HG03196 (cell line): ENCODE results near the gene SERPINA12.

Experiments used
- ATAC-seq: cut with Tn5 transposase; IDR thresholded peaks from one replicate; pipeline ENCODE4 v1.9.1; 2021; ENCODE audit not compliant: unreplicated experiment

SERPINA12 gene

DNA sequence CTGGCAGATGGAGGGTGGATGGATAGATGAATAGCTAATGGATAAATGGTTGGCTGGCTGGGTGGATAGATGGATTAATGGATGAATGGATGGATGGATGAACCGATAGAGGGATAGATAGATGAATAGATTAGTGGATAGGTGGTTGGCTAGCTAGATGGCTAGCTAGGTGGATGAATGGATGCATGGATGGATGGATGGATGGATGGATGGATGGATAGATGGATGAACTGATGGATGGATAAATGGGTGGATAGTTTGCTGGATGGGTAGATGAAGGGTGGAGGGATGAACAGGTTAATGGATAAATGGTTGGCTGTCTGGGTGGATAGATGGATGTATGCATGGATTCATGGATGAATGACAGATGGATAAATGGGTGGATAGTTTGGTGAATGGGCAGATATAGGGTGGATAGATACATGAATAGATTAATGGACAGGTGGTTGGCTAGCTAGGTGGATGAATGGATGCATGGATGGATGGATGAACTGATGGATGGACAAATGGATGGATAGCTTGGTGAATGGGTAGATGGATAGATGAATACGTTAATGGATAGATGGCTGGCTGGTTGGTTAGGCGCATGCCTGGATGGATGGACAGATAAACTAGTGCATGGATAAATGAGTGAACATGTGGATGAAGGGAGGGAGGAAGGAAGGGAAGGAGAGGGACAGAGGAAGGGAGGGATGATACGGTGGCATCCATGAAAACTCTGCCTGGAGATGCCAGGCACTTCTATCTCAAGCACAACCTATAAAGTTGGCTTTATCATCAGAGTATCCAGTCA, 41.3 kb downstream of the SERPINA12 start:
- no peak for ATAC-seq

- no peak for ATAC-seq
Observed at GRCh38 chr14:94466706-94467370, 42.4 kb downstream of the SERPINA12 start.

GRCh38 chr14:94465042-94465441, 44.2 kb downstream of the SERPINA12 start:
- no peak for ATAC-seq

DNA sequence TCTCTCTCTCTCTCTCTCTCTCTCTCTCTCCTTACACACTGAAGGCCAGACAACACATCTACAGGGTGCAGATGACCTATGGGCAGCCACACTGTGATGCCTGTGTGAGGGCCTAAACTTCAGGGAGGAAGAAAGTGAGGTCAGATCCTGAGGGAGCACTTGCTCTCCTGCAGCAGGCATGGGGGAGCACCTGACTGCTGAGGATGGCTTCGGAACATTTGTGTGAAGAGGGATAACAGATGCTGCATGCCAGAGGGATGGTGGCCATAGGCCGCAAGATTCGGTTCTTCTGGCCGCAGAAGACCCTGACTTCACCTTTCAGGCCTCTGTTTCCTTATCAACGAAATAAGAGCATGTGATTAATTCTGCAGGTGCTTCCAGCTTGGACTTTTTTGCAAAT, 45.0 kb downstream of the SERPINA12 start:
- ATAC-seq: no peak

- ATAC-seq: no peak
Observed at GRCh38 chr14:94462763-94463572, 46.3 kb downstream of the SERPINA12 start.

- ATAC-seq: no peak
Observed at GRCh38 chr14:94462219-94462551, 47.1 kb downstream of the SERPINA12 start.

DNA sequence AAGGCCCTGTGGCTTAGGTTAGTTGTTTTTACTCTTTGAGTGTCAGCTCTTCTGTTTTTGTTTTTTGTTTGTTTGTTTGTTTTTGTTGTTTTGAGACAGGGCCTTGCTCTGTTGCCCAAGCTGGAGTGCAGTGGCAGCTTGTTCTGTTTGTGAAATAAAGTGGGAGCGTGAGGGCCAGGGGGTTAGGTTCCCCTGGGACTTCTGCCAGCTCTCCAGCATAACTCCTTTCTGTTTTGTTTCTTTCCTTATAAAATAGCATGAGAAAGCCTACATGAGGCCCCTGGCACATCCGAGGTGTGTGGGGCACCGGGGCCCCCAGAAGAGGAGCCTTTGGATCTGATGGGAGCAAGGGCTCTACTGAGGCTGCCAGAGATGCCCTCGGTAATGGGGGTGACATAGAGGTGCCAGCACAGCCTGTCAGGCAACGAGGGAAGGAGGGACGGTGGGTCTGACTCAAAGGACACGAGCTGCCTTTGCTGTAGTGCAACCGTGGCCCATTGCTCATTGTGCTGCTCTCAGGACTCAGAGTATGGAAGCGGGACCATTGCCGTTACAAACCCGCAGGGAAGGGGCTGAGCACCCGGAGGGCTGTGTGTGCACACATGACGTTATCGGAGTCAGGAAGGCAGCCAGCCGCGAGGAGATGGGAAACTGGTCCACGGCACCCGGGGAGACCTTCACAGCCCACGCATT, 47.6 kb downstream of the SERPINA12 start:
- no peak for ATAC-seq

DNA sequence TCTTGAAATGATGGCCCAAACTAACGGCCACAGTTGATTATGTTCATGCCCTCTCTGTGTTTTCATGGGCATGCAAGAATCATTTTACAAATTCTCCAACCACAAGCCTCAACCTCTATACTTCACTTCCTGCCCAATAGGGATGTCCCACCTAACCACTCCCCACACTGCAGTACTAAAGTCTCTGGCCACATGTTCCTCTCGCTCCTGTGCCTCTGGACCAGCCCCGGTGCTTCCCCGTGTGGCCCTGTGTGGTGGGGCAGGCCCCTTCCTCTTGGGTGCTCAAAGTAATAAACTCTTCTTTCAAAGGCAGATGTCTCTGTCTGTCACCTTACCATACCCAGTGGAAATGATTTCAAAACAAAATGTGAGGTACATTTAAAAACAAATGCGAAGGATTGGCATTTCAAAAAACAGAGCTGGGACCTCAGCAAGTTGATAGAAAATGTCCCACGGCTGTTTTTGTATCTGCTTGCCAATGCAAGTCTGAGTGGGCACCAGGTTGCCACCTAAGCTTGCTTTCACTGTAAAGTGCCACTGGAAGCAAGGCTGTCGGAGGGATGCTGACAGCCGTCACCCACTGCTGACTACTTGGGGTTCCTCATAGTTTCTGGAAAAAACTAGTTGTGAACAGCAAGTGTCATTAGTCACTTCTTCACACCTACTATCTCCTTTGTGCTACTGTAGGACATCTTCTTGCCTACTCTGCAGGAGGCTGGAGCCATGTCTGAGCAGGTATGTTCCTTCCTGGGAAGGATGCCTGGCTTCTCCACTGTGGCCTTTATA, 48.4 kb downstream of the SERPINA12 start:
- no peak for ATAC-seq

GRCh38 chr14:94458558-94459205, 50.6 kb downstream of the SERPINA12 start:
- ATAC-seq: no peak

- no peak for ATAC-seq
Observed at GRCh38 chr14:94458096-94458495, 51.2 kb downstream of the SERPINA12 start.

DNA sequence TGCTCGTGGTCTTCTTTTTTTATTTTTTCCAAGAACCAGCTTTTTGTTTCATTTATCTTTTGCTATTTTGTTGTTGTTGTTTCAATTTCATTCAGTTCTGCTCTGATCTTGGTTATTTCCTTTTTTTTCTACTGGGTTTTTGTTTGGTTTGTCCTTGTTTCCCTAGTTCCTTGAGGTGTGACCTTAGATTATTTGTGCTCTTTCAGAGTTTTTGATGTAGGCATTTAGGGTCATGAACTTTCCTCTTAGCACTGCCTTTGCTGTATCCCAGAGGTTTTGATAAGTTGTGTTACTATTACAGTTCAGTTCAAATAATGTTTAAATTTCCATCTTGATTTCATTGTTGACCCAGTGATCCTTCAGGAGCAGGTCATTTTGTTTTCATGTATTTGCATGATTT, 53.3 kb downstream of the SERPINA12 start:
- ATAC-seq: no peak

DNA sequence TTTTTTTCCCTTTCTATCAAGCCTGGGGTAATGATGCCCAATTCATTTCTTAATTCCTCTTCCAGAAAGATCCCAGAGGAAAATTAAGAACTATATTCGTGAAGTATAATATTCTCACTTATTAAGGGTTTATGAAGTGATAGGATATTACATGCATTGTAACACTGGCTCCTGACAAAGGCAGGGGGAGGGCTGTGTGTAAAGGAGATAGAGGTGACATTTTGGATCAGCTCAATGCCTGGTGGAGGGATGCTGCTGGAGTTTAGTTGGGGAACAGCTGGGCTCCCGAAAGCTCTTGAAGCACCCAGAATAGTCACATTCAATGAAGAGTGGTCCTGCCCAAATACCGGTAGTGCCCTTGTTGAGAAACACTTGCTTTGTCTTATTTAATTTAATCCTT, 57.4 kb downstream of the SERPINA12 start:
- ATAC-seq: no peak

- ATAC-seq: no peak
Observed at GRCh38 chr14:94451091-94451771, 58.0 kb downstream of the SERPINA12 start.

GRCh38 chr14:94450722-94451090, 58.6 kb downstream of the SERPINA12 start:
- no peak for ATAC-seq

DNA sequence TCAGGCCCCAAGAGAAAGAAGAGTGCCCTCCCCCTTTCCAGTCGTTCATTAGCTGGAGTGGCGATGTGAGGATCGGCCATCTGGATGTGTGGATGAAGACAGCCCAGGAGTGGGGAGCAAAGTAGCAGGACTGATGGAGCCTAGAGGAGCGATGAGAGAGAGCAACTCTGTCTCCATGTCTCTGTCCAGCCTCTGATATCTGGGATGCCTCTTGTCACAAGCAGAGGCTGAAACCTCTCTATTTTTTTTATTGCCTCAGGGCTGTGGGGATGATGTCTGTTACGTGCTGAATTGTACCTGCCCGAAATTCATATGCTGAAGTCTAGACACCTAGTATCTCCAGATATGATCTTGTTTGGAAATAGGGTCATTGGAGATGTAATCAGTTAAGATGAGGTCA, 59.3 kb downstream of the SERPINA12 start:
- no peak for ATAC-seq

- ATAC-seq: no peak
Observed at GRCh38 chr14:94448071-94448808, 61.0 kb downstream of the SERPINA12 start.

- no peak for ATAC-seq
Observed at GRCh38 chr14:94447206-94447605, 62.1 kb downstream of the SERPINA12 start.

GRCh38 chr14:94446126-94446525, 63.1 kb downstream of the SERPINA12 start:
- no peak for ATAC-seq

- ATAC-seq: no peak
Observed at GRCh38 chr14:94445003-94445402, 64.3 kb downstream of the SERPINA12 start.
